ACHN (cell line): Measurements from ENCODE around the gene EMP2.
"Not testable (repeated sequence)": the region's sequence is repeated elsewhere in the genome, so short reads cannot be mapped to it uniquely, and the experiment has no call there.

Experiments
- DNase-seq: peaks from one replicate; pipeline ENCODE4 v3.0.0-alpha.2; 2015
- in situ Hi-C: cut with HindIII; loops from 2 replicates; pipeline ENCODE4 v1.10.0; 2017; ENCODE audit warnings: low sequenced_read_pairs, low pct_ligation_motif_present, low pct_unique_long_range_greater_than_20kb

Gene EMP2

GRCh38 chr16:10579965-10580882 lies at the start of gene EMP2:
TSS of gene EMP2 (minus strand) at chr16:10580598. CDS start at chr16:10547617, 32,981 bp downstream.
- in situ Hi-C loops = no loop called here

GRCh38 chr16:10629592-10629963 lies 49.2 kb upstream of the EMP2 start:
- in situ Hi-C loops = no loop called here
- DNase-seq = no peak

More at GRCh38 chr16:10579965-10580882, at the start of gene EMP2:
- peak; percentile 87 for DNase-seq

GRCh38 chr16:10625595-10626357 lies 45.4 kb upstream of the EMP2 start:
- in situ Hi-C loops = no loop called here
- DNase-seq = no peak

GRCh38 chr16:10624527-10624926 lies 44.1 kb upstream of the EMP2 start:
- no peak for DNase-seq
- in situ Hi-C loops = no loop called here

GRCh38 chr16:10623059-10623458 lies 42.7 kb upstream of the EMP2 start:
- in situ Hi-C loops = no loop called here
- DNase-seq = no peak

- no peak for DNase-seq
- in situ Hi-C loops = no loop called here
Observed at GRCh38 chr16:10622036-10622921, 41.9 kb upstream of the EMP2 start.

GRCh38 chr16:10621216-10621949 lies 41.0 kb upstream of the EMP2 start:
- in situ Hi-C loops, DNase-seq: not testable (repeated sequence)

- DNase-seq = no peak
- in situ Hi-C loops = no loop called here
Observed at GRCh38 chr16:10620120-10620519, 39.7 kb upstream of the EMP2 start.

- DNase-seq = peak; percentile 75
- in situ Hi-C loops = no loop called here
Observed at GRCh38 chr16:10619271-10619849, 39.0 kb upstream of the EMP2 start.

GRCh38 chr16:10618710-10619209 lies 38.4 kb upstream of the EMP2 start:
- no peak for DNase-seq
- in situ Hi-C loops = no loop called here

GRCh38 chr16:10617662-10618420 lies 37.4 kb upstream of the EMP2 start:
- DNase-seq = no peak

GRCh38 chr16:10616756-10617640 lies 36.6 kb upstream of the EMP2 start:
- DNase-seq = peak; percentile 82
- in situ Hi-C loops = no loop called here

More at GRCh38 chr16:10617662-10618420, 37.4 kb upstream of the EMP2 start:
- in situ Hi-C loops = no loop called here

- in situ Hi-C loops = no loop called here
- DNase-seq = no peak
Observed at GRCh38 chr16:10616419-10616755, 36.0 kb upstream of the EMP2 start.

GRCh38 chr16:10614685-10615084 lies 34.3 kb upstream of the EMP2 start:
- in situ Hi-C loops = no loop called here
- no peak for DNase-seq

- in situ Hi-C loops = no loop called here
- no peak for DNase-seq
Observed at GRCh38 chr16:10613785-10614485, 33.5 kb upstream of the EMP2 start.
